SU-DHL-6 (cell line): ENCODE data around the gene GPSM1.

Experiments
- CTCF ChIP-seq: fragments of 200-600 bp; sonication (generic); IDR thresholded peaks from one replicate; pipeline ENCODE4 v1.5.1; 2017; ENCODE audit warnings: antibody characterized with exemption, mild to moderate bottlenecking, low read length, moderate library complexity; ENCODE audit not compliant: insufficient read depth, poor library complexity, severe bottlenecking
- EZH2phosphoT487 ChIP-seq: fragments of 200-600 bp; sonication (generic), shearing (Covaris generic); conservative IDR thresholded peaks from 2 replicates; pipeline ENCODE4 v1.6.1; 2018; ENCODE audit warnings: mild to moderate bottlenecking, antibody characterized with exemption, low read length, moderate library complexity, mixed read lengths

GRCh38 chr9:136327304-136327974 is at the start of gene GPSM1:
- no peak for TF ChIP-seq CTCF
- no peak for TF ChIP-seq EZH2phosphoT487
